Measurements from ENCODE around the gene ZNF385D.

ZNF385D gene

DNA sequence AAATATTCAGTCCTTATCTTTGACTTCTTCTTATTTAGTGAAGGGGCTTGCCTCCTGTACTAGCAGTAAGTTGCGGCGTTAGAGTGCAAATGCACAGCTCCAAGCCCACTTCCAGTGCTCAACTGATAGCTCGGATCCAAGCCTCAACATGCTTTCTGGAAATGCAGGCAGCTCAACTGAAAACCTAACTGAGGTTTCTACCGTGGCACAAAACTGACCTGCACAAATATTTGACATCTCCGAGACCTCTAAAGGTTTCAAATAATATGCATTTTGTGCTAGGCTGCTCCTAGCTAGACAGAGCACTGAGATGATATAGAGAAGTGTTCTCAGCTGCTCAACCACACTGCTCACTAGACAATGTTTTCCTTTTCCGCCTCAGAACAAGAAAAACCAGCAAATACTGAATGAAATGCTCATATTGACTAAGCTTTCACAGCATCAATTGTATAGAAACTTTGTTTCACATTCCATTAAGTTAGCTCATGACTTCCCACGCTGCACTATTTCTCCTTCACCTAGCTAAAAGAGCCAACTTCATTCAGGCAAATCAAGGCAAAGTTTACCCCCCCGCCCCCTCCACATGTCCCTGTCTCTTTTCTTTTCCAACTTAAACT, 822 bp downstream of the ZNF385D start:
- no peak for DNase-seq (ENCODE audit: low read depth in 1 of 2, low spot score in 1 of 2)

GRCh38 chr3:21747966-21748555, 2.9 kb downstream of the ZNF385D start:
- DNase-seq (ENCODE audit: low read depth in 1 of 2, low spot score in 1 of 2), result no peak

- DNase-seq (ENCODE audit: low read depth in 1 of 2, low spot score in 1 of 2), result no peak
Measured at GRCh38 chr3:21747376-21747775, 3.6 kb downstream of the ZNF385D start.

GRCh38 chr3:21745966-21746365, 5.0 kb downstream of the ZNF385D start:
- DNase-seq (ENCODE audit: low read depth in 1 of 2, low spot score in 1 of 2), result no peak

DNA sequence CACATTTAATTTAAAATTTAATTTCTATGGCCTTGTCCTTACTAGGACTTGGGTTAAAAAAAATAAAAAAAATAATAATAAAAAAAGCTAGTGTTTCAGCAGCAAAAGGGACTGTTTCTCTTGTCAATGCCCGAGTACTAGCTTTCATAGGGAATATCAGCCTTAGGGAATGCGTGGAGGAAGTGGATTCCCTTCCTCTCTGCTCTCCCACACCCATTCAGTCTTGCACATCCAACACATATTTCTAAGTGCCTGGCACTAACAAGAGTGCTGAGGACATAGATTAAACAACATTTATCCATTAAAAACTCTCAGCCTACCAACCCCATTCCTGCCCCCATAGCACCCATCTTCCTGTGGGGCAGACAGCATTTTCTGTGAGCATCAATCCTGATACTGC, 6.2 kb downstream of the ZNF385D start:
- no peak for DNase-seq (ENCODE audit: low read depth in 1 of 2, low spot score in 1 of 2)

DNA sequence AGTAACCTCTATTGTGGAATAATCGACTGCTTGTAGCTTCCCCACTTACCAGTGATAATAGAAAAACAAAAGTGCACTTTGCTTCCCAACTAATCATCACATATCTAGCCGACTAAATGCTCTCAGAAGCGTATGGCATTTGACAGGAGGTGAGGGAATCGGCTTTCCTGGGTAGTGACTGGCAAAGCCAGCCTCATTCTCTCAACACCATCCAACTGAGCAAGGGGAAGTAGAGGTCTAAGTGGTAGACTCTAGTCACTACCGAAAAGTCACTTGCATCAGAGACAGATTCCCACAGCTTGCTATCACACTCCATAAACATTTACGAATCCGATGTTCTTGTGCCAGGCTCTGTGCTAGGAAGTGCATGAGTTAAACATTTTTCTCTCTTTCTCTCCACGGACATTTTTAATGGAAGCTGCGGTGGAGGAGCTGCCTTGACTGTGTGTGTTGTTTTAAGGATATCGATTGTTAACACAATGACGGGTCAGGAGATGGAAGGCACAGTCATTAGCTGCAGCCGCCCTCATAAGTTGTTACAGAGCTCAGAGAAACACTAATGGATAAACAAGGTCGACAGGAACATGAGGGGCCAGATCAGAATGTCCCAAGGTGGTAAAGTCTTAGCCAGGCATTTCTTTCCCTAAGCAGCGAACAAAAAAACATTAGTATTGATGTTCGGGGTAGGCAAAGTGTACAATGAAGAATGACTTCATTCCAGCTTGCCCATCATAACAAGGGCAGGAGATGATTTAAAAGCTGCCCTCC, 11.9 kb downstream of the ZNF385D start:
- no peak for DNase-seq (ENCODE audit: low read depth in 1 of 2, low spot score in 1 of 2)

GRCh38 chr3:21738283-21738682, 12.7 kb downstream of the ZNF385D start:
- DNase-seq (ENCODE audit: low read depth in 1 of 2, low spot score in 1 of 2), result no peak

- DNase-seq (ENCODE audit: low read depth in 1 of 2, low spot score in 1 of 2), result no peak
Measured at GRCh38 chr3:21734746-21735145, 16.3 kb downstream of the ZNF385D start.

GRCh38 chr3:21729888-21730459, 21.0 kb downstream of the ZNF385D start:
- DNase-seq (ENCODE audit: low read depth in 1 of 2, low spot score in 1 of 2), result no peak

- no peak for DNase-seq (ENCODE audit: low read depth in 1 of 2, low spot score in 1 of 2)
Measured at GRCh38 chr3:21729331-21729730, 21.7 kb downstream of the ZNF385D start.

DNA sequence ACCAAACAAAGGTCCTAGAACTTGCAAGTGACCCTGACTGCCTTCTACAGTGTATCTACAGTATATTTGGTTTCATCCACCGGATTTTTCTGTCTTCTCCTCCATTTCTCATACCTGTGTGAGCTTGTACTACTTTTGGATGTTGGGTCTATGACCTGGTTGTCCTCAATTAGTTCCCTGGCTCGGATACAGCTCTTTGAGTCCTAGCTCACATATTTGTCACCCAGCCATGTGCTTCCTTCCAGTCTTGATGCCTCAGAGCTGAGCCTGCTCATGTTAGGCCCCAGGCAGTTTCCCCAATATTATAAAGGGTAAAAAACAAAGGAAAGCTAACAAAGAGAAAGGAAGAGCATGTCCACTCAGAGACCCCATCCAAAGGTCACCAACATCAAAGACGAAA, 28.2 kb downstream of the ZNF385D start:
- no peak for DNase-seq (ENCODE audit: low read depth in 1 of 2, low spot score in 1 of 2)

- no peak for DNase-seq (ENCODE audit: low read depth in 1 of 2, low spot score in 1 of 2)
Measured at GRCh38 chr3:21722301-21722700, 28.7 kb downstream of the ZNF385D start.

GRCh38 chr3:21718943-21719591, 31.9 kb downstream of the ZNF385D start:
- no peak for DNase-seq (ENCODE audit: low read depth in 1 of 2, low spot score in 1 of 2)

DNA sequence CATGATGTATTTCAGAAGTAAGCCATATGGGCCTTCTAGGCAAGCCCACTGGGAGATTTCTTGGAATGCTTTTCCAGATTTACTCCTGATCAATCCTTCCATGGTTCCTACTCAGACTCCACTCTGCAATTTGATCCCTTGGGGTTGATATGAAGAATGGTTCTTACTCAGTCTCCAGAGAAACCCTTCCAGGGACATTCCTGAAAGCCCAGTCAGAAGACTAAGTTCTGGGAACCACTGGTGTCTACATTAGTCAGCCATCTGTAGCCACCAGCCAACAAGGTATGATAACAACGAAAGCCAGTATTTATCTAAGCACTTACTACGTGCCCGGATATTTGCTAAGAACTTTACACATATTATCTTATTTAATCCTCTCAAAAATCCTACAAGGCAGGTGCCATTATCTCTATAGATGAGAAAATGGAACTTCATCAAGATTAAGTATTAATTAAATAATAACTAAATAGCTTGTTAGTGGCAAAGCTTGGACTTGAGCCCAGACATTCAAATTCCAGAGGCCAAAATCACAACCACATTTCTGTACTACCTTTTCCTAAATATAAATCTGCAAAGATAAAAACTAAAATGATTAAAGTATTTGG, 32.7 kb downstream of the ZNF385D start:
- no peak for DNase-seq (ENCODE audit: low read depth in 1 of 2, low spot score in 1 of 2)

GRCh38 chr3:21715662-21716061, 35.3 kb downstream of the ZNF385D start:
- no peak for DNase-seq (ENCODE audit: low read depth in 1 of 2, low spot score in 1 of 2)

DNA sequence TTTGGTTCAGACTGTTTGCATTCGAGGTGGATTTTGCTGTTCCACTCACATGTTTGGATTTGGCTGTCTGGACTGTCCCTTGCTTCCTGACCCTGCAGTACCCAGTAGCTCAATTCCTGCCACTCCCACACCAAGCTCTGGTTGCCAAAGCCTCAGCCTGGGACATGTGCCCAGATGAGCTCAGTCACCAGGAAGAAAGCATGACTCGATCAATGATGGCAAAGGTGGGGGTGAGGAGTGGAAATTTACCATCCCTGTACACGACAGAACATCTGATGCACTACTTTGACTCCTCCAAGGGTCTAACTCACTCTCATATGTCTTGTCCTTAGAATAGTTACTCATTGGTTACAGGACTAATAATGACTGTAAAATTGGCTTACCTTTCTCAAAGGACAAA, 45.2 kb downstream of the ZNF385D start:
- no peak for DNase-seq (ENCODE audit: low read depth in 1 of 2, low spot score in 1 of 2)

DNA sequence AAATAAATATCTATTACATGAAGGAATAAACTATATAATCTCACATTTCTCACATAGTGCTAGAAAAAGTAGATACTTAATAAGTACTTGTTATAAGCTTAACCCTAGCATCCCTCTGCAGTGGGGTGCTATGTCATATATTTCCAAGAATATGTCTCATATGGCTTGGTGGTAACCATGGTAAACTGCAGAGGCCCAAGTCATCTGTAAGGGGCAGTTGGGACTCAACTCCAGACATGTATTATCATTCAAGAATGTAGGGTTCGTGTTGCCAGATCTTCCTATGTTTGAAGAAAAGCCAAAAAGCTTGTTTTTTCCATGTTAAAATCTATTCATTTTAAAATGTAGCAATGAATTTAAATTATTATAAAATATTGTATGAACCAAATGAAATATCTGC, 46.2 kb downstream of the ZNF385D start:
- DNase-seq (ENCODE audit: low read depth in 1 of 2, low spot score in 1 of 2), result no peak

DNA sequence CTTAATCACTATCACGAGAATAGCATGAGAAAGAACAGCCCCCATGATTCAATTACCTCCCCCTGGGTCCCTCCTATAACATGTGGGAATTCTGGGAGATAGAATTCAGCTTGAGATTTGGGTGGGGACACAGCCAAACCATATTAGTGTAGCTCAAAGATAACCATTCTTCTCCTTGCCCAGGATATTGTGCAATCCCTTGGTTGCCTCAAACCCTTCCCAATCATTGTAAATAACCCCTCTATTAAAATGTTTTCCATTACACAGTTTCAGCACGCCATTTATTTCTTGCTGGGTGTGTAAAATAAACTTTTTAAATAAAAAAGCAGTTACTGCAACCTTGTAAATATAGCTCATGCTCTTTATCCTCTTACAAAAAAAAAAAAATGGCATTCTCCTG, 47.7 kb downstream of the ZNF385D start:
- no peak for DNase-seq (ENCODE audit: low read depth in 1 of 2, low spot score in 1 of 2)

GRCh38 chr3:21697707-21698106, 53.3 kb downstream of the ZNF385D start:
- DNase-seq (ENCODE audit: low read depth in 1 of 2, low spot score in 1 of 2), result no peak

DNA sequence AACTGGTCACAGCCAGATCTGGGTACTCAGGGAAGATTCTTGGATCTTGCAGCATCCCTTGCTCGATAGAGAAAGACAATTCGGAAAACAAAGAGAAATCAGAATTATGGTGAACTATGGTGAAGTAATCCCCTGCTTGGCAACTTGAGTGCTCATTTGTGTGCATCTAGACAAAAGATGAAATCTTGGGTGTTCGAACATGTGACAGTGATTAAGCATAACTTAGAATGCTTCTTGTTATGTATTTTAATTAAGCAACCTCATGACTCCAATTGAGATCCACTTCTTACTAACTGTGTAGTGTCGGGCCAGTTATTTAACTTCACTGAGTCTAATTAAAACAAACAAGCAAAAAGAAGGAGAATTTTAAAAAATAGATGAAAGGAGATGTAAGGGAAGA, 56.5 kb downstream of the ZNF385D start:
- DNase-seq (ENCODE audit: low read depth in 1 of 2, low spot score in 1 of 2), result no peak

DNA sequence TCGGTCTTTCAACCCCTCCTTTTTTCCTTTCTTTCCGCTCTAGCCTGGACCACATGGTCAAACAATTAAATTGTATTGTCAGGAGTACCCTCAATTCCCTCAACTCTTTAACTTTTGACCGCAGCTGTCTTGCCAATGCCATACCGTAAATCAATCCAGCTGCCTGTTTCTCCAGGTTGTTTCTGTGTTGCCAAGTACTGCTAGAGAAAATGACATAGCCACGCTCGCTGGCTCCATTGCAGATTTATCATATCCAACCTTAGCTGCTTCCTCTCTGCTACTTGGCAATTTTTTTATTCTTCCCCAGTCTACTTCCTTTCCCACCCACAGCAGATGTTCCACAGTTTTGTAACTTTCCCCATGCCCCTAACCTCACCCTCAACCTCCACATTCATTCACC, 60.0 kb downstream of the ZNF385D start:
- no peak for DNase-seq (ENCODE audit: low read depth in 1 of 2, low spot score in 1 of 2)

Data from stimulated activated CD4-positive, alpha-beta T cell treated with anti-CD3 and anti-CD28 coated beads, Interleukin-15, amount 100 ng/mL, for 1 hour (primary cell).